Measurements from ENCODE around the gene ARGLU1. TPM values are rescaled to one million over a fixed set of nuclear protein-coding genes. Genes with fewer than 3 reads are reported as not detected.
A peak's percentile ranks its signal among the peaks of the same experiment; 100 is the strongest.

The ARGLU1 gene
- total RNA-seq, 4 donors from 2014 or later: 46.7 to 77.2 (median 62.6) TPM

DNA sequence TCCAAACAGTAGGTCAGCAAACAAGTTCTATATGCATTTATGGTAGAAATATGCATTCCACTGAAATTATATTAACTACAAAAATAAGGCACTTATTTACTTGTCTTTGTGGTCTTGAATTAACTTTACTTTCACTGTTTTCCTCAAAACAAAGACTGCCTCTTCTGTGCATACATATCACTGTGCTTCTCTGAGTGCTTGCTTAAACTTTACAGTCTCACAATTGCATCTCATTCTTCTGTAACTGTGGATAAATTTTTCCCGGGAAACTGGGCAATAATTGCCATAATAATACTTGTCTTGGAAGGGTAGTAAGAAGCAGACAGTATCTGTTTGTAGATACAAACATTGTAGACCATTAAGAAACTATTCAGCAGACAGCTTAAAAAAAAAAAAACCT, 70.9 kb downstream of the ARGLU1 start:
- Histone ChIP-seq H3K4me1 (peaks cover 17 to 55% (median 52%) of the 10 kb centered on the region in 4 donors), H3K36me3 (peaks cover 0 to 26% (median 16%) of the 10 kb centered on the region in 4 donors), H3K9me3 (no peaks in the 10 kb centered on the region), H3K27ac (replicated peaks in 1 of 4) (peak overlapping the region; percentile 56 to 74 (median 65)), H3K27me3 (no peaks in the 10 kb centered on the region), H3K4me3 (no peak overlapping the region)
- intact Hi-C loops (cut with DNase I): no loop called here
- DNase-seq (ENCODE audit: extremely low spot score): no peak
- TF ChIP-seq, protein P1, sequence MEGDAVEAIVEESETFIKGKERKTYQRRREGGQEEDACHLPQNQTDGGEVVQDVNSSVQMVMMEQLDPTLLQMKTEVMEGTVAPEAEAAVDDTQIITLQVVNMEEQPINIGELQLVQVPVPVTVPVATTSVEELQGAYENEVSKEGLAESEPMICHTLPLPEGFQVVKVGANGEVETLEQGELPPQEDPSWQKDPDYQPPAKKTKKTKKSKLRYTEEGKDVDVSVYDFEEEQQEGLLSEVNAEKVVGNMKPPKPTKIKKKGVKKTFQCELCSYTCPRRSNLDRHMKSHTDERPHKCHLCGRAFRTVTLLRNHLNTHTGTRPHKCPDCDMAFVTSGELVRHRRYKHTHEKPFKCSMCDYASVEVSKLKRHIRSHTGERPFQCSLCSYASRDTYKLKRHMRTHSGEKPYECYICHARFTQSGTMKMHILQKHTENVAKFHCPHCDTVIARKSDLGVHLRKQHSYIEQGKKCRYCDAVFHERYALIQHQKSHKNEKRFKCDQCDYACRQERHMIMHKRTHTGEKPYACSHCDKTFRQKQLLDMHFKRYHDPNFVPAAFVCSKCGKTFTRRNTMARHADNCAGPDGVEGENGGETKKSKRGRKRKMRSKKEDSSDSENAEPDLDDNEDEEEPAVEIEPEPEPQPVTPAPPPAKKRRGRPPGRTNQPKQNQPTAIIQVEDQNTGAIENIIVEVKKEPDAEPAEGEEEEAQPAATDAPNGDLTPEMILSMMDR (IDR thresholded peaks at IDR 0.05): no peak
- TF ChIP-seq EP300 (IDR thresholded peaks at IDR 0.05): no peak
- TF ChIP-seq POLR2AphosphoS5 (IDR thresholded peaks at IDR 0.05): no peak
- no peak for TF ChIP-seq POLR2A (IDR thresholded peaks at IDR 0.05; ENCODE audit: low read depth)
- WGBS: 30% methylated on average over 1 of the region's 1 CpG

DNA sequence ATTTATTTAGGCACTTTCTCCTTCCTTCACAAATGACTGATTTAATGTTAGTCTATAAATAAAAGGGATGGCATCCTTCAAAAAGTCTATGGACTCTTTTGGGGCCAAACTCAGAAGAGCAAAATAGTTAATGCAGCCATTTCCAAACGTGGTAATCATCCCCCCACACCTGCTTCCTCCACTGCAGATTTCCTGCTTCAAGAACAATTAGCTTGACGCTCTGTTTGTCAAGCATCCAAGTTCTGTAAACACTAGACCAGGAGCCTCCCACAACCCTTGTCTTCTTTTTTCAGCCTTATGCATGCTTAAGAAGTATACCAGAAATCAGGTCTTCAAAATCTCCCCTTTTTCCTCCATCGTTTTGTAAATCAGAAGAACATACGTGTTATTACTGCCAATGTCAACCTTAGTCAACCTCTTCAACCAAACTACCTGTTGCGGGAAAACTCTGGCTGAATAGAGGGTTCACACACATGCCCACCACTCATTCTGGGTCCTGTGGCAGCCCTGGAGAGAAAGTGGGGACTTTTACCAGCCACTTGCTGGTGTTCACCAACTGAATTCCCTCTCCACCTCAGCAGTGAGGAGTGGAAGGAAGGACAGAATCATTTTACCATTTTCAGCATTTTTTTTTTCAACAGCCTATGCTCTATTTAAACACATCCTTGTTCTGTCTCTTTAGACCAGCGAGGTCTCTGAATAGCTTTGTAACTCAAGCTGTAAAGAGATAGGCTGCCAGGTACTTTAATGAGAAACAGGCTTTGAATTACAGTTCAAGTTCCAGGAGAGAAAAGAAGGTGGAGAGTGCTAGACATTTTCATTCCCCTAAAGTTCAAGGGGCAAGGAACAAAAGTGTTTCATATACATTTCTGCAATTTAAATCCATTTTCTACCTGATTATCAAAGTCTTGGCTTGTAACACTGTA, 71.6 kb downstream of the ARGLU1 start:
- WGBS: 51% methylated on average over 6 of the region's 6 CpGs
- no peaks in the 10 kb centered on the region for H3K27me3 ChIP-seq
- H3K4me1 ChIP-seq: peaks cover 21 to 60% (median 58%) of the 10 kb centered on the region in 4 donors
- no peaks in the 10 kb centered on the region for H3K9me3 ChIP-seq
- DNase-seq (ENCODE audit: extremely low spot score): no peak
- intact Hi-C loops (cut with DNase I): no loop called here
- H3K4me3 ChIP-seq: no peak overlapping the region
- H3K27ac ChIP-seq (replicated peaks in 1 of 4): peak overlapping the region; percentile 49 to 74 (median 65)
- H3K36me3 ChIP-seq: peaks cover 0 to 33% (median 20%) of the 10 kb centered on the region in 4 donors
- TF ChIP-seq POLR2AphosphoS5 (IDR thresholded peaks at IDR 0.05): peak; percentile 50 to 51
- TF ChIP-seq, protein P1 (IDR thresholded peaks at IDR 0.05): no peak

DNA sequence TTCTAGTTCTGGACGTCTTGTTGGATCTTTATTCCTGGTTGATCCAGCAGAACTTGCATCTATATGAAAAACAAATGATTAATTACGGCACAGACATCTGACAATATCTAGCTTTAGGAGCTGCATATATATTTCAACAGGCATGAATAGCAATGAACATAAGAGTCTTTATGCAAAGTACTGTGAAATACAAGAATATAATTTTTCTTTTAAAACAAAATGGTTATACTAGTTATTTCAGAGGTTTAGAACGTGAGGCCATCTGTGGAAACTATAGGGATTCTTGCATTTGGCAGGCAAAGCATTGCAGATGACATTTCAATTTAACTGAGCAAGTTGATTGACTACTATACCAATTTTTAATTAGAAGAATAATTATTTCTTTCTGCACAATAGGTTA, 73.0 kb downstream of the ARGLU1 start:
- Histone ChIP-seq H3K27me3 (no peaks in the 10 kb centered on the region), H3K4me1 (peaks cover 21 to 63% (median 60%) of the 10 kb centered on the region in 4 donors), H3K27ac (replicated peaks in 1 of 4) (no peak overlapping the region), H3K9me3 (no peaks in the 10 kb centered on the region), H3K36me3 (peaks cover 0 to 33% (median 20%) of the 10 kb centered on the region in 4 donors), H3K4me3 (no peak overlapping the region)
- intact Hi-C loops (cut with DNase I): no loop called here
- TF ChIP-seq EP300 (IDR thresholded peaks at IDR 0.05) (no peak), POLR2A (IDR thresholded peaks at IDR 0.05; ENCODE audit: low read depth) (no peak), POLR2AphosphoS5 (IDR thresholded peaks at IDR 0.05) (no peak)
- TF ChIP-seq, protein P1 (IDR thresholded peaks at IDR 0.05): no peak
- WGBS: 96% methylated on average over 3 of the region's 3 CpGs
- no peak for DNase-seq (ENCODE audit: extremely low spot score)

DNA sequence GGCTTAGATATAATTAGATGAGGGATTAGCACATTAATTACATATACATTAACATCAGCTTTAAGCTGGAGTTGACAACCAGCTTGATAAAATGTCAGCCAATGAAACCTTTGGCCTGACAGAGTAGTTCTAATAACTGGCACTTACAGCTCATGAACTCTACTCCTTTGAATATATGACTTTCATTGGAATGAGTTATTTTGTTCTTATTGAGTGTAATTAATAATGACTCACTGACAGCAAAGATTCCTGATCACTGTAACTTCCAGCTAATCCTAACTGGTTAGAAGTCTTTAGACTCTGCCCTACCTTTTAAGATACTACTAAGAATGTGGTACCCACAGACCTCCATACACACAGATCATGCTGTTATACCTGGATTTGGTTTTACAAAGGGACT, 73.4 kb downstream of the ARGLU1 start:
- H3K4me1 ChIP-seq: peaks cover 21 to 62% (median 60%) of the 10 kb centered on the region in 4 donors
- no peak overlapping the region for H3K4me3 ChIP-seq

More for the DNA sequence above, 73.4 kb downstream of the ARGLU1 start:
- DNase-seq (ENCODE audit: extremely low spot score): no peak
- Histone ChIP-seq H3K27ac (replicated peaks in 1 of 4) (no peak overlapping the region), H3K36me3 (peaks cover 0 to 33% (median 20%) of the 10 kb centered on the region in 4 donors), H3K9me3 (no peaks in the 10 kb centered on the region), H3K27me3 (no peaks in the 10 kb centered on the region)
- intact Hi-C loops (cut with DNase I): no loop called here
- TF ChIP-seq, protein P1 (IDR thresholded peaks at IDR 0.05): no peak
- TF ChIP-seq EP300 (IDR thresholded peaks at IDR 0.05) (no peak), POLR2AphosphoS5 (IDR thresholded peaks at IDR 0.05) (no peak), POLR2A (IDR thresholded peaks at IDR 0.05; ENCODE audit: low read depth) (no peak)
